HepG2 (cell line): ENCODE measurements around the gene MYD88. TPM values are rescaled to one million over a fixed set of nuclear protein-coding genes. Genes with fewer than 3 reads are reported as not detected.
A peak's percentile ranks its signal among the peaks of the same experiment; 100 is the strongest.

Experiments used
- ARID2 ChIP-seq: sonication (generic); formaldehyde crosslinking; IDR thresholded peaks from 2 replicates; pipeline ENCODE4 v1.8.1; 2022; ENCODE audit warnings: mild to moderate bottlenecking, missing genetic modification reagents, borderline replicate concordance
- ARNT ChIP-seq: fragments of 450-650 bp; IDR thresholded peaks from 2 replicates; pipeline ENCODE4 v1.6.1; 2017
- DMAP1 ChIP-seq: IDR thresholded peaks from 2 replicates; pipeline ENCODE4 v1.6.1; 2016
- GATAD2A ChIP-seq: IDR thresholded peaks from 2 replicates; pipeline ENCODE4 v1.6.1; 2016
- KAT7 ChIP-seq: IDR thresholded peaks from 2 replicates; pipeline ENCODE4 v1.6.1; 2018; ENCODE audit warnings: borderline replicate concordance, missing compliant biosample characterization
- KAT8 ChIP-seq: IDR thresholded peaks from 2 replicates; pipeline ENCODE4 v1.6.1; 2016; ENCODE audit warnings: missing genetic modification reagents, missing compliant biosample characterization
- KLF12 ChIP-seq: sonication (generic); formaldehyde crosslinking; IDR thresholded peaks from 2 replicates; pipeline ENCODE4 v1.4.0; 2020; ENCODE audit warnings: missing genetic modification reagents, borderline replicate concordance
- KLF13 ChIP-seq: sonication (generic); formaldehyde crosslinking; IDR thresholded peaks from 2 replicates; pipeline ENCODE4 v1.4.0; 2020; ENCODE audit warnings: mild to moderate bottlenecking, missing genetic modification reagents
- MTA1 ChIP-seq: sonication (generic); formaldehyde crosslinking; IDR thresholded peaks from 2 replicates; pipeline ENCODE4 v1.4.0; 2020; ENCODE audit warnings: missing genetic modification reagents, mild to moderate bottlenecking, borderline replicate concordance
- PHF8 ChIP-seq: sonication (generic); formaldehyde crosslinking; IDR thresholded peaks from 2 replicates; pipeline ENCODE4 v1.5.0; 2020; ENCODE audit warnings: missing genetic modification reagents
- RBFOX2 ChIP-seq: fragments of 200-400 bp; formaldehyde crosslinking; IDR thresholded peaks from 2 replicates; pipeline ENCODE4 v1.6.1; 2017; ENCODE audit warnings: low read depth, mild to moderate bottlenecking, low read length
- SMYD3 ChIP-seq: sonication (generic); formaldehyde crosslinking; IDR thresholded peaks from 2 replicates; pipeline ENCODE4 v1.8.1; 2023; ENCODE audit warnings: mild to moderate bottlenecking, missing genetic modification reagents
- SRY ChIP-seq: sonication (generic); formaldehyde crosslinking; IDR thresholded peaks from 2 replicates; pipeline ENCODE4 v1.8.0; 2022; ENCODE audit warnings: mild to moderate bottlenecking, missing genetic modification reagents
- ZBTB7A ChIP-seq: sonication (generic); formaldehyde crosslinking; IDR thresholded peaks from 2 replicates; pipeline ENCODE4 v1.8.0; 2022; ENCODE audit warnings: mild to moderate bottlenecking, missing genetic modification reagents
- ZNF230 ChIP-seq: sonication (generic); formaldehyde crosslinking; IDR thresholded peaks from 2 replicates; pipeline ENCODE4 v1.4.0; 2020; ENCODE audit warnings: mild to moderate bottlenecking, missing genetic modification reagents
- ZNF235 ChIP-seq: sonication (generic); formaldehyde crosslinking; IDR thresholded peaks from 2 replicates; pipeline ENCODE4 v1.8.1; 2023; ENCODE audit warnings: mild to moderate bottlenecking, missing genetic modification reagents, borderline replicate concordance
- ZNF569 ChIP-seq: sonication (generic); formaldehyde crosslinking; IDR thresholded peaks from 2 replicates; pipeline ENCODE4 v1.5.0; 2020; ENCODE audit warnings: mild to moderate bottlenecking, missing genetic modification reagents, moderate library complexity, borderline replicate concordance
- ZNF615 ChIP-seq: sonication (generic); formaldehyde crosslinking; IDR thresholded peaks from 2 replicates; pipeline ENCODE4 v1.5.0; 2020; ENCODE audit warnings: mild to moderate bottlenecking, missing genetic modification reagents, borderline replicate concordance
- ZNF619 ChIP-seq: sonication (generic); formaldehyde crosslinking; IDR thresholded peaks from 2 replicates; pipeline ENCODE4 v1.4.0; 2020; ENCODE audit warnings: mild to moderate bottlenecking, missing genetic modification reagents
- ZNF749 ChIP-seq: sonication (generic); formaldehyde crosslinking; IDR thresholded peaks from 2 replicates; pipeline ENCODE4 v1.8.0; 2022; ENCODE audit warnings: mild to moderate bottlenecking, missing genetic modification reagents, moderate library complexity, borderline replicate concordance
- ZSCAN31 ChIP-seq: sonication (generic); formaldehyde crosslinking; IDR thresholded peaks from 2 replicates; pipeline ENCODE4 v1.5.0; 2020; ENCODE audit warnings: low read depth, mild to moderate bottlenecking, missing genetic modification reagents
- polyA plus RNA-seq, 8 experiments: library from polyadenylated mRNA; depleted of rRNA in 3 of 8; stranded (reverse) in 7 of 8; unstranded in 1 of 8; fragments of >200 nt; fragmentation: Illumina TruSeq in 4 of 8; extraction: Trizol in 4 of 8; gene quantifications; 2 replicates each; pipeline versions ENCODE4 v1.2.1 to v1.2.3, GENCODE V29; 2011 to 2016; ENCODE audit warnings: low read depth in 4 of 8, missing spikeins in 1 of 8, mixed read lengths in 1 of 8; ENCODE audit not compliant: insufficient read depth in 1 of 8
- total RNA-seq, 5 experiments: library from RNA; depleted of rRNA; stranded (reverse); fragments of >200 nt; fragmentation: Illumina TruSeq; extraction: Trizol; gene quantifications; 2 replicates each; pipeline ENCODE4 v1.2.3, GENCODE V29; 2016; ENCODE audit warnings: low read depth in 1 of 5
- TF ChIP-seq, protein P1 (sequence below): sonication (generic); formaldehyde crosslinking; IDR thresholded peaks from 2 replicates; pipeline ENCODE4 v1.8.0; 2022; ENCODE audit warnings: mild to moderate bottlenecking, missing genetic modification reagents
- TF ChIP-seq, protein P2 (sequence below): sonication (generic); formaldehyde crosslinking; conservative IDR thresholded peaks from 2 replicates; pipeline ENCODE4 v1.8.0; 2022; ENCODE audit warnings: mild to moderate bottlenecking, moderate library complexity, missing genetic modification reagents
- TF ChIP-seq, protein P3 (sequence below): sonication (generic); formaldehyde crosslinking; IDR thresholded peaks from 2 replicates; pipeline ENCODE4 v1.4.0; 2020; ENCODE audit warnings: mild to moderate bottlenecking, missing genetic modification reagents
- TF ChIP-seq, protein P4 (sequence below): conservative IDR thresholded peaks from 2 replicates; pipeline ENCODE4 v1.6.1; 2018; ENCODE audit warnings: missing genetic modification reagents

The MYD88 gene
- total and polyA plus RNA-seq, 2 of the 13 experiments (the other 11 are each of a cell fraction or from before 2014, with no cell fraction given): 7.6 to 32.7 TPM

DNA sequence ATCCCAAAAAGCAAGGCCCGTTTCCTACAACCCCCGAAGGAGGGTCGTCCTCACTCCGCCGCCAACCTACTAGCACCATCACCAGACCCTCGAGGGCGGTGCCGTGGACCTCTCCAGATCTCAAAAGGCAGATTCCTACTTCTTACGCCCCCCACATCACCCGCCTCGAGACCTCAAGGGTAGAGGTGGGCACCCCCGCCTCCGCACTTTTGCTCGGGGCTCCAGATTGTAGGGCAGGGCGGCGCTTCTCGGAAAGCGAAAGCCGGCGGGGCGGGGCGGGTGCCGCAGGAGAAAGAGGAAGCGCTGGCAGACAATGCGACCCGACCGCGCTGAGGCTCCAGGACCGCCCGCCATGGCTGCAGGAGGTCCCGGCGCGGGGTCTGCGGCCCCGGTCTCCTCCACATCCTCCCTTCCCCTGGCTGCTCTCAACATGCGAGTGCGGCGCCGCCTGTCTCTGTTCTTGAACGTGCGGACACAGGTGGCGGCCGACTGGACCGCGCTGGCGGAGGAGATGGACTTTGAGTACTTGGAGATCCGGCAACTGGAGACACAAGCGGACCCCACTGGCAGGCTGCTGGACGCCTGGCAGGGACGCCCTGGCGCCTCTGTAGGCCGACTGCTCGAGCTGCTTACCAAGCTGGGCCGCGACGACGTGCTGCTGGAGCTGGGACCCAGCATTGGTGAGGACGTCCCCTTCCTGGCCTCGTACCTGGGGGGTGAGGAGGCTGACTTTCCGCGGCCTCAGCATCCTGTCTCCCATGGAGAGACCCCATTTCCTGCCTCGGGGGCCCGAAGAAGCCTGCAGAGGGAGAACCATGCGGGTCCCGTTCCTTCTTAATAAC, at the start of gene MYD88 (continued):
- TF ChIP-seq, protein P1, sequence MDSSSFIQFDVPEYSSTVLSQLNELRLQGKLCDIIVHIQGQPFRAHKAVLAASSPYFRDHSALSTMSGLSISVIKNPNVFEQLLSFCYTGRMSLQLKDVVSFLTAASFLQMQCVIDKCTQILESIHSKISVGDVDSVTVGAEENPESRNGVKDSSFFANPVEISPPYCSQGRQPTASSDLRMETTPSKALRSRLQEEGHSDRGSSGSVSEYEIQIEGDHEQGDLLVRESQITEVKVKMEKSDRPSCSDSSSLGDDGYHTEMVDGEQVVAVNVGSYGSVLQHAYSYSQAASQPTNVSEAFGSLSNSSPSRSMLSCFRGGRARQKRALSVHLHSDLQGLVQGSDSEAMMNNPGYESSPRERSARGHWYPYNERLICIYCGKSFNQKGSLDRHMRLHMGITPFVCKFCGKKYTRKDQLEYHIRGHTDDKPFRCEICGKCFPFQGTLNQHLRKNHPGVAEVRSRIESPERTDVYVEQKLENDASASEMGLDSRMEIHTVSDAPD: no peak
- TF ChIP-seq ZNF749 (CRISPR knock-in tag): peak; percentile 31; the same call in 1 of the 2 replicates
- peak; percentile 94 for TF ChIP-seq RBFOX2
- TF ChIP-seq KAT8 (CRISPR knock-in tag): peak; percentile 71
- no peak for TF ChIP-seq ZNF619 (CRISPR knock-in tag)
- TF ChIP-seq, protein P2, sequence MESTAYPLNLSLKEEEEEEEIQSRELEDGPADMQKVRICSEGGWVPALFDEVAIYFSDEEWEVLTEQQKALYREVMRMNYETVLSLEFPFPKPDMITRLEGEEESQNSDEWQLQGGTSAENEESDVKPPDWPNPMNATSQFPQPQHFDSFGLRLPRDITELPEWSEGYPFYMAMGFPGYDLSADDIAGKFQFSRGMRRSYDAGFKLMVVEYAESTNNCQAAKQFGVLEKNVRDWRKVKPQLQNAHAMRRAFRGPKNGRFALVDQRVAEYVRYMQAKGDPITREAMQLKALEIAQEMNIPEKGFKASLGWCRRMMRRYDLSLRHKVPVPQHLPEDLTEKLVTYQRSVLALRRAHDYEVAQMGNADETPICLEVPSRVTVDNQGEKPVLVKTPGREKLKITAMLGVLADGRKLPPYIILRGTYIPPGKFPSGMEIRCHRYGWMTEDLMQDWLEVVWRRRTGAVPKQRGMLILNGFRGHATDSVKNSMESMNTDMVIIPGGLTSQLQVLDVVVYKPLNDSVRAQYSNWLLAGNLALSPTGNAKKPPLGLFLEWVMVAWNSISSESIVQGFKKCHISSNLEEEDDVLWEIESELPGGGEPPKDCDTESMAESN: peak; percentile 63; the same call in 1 of the 2 replicates
- no peak for TF ChIP-seq SMYD3 (CRISPR knock-in tag)
- peak; percentile 72; the same call in 1 of the 2 replicates for TF ChIP-seq MTA1 (CRISPR knock-in tag)
- peak; percentile 81 for TF ChIP-seq SRY (CRISPR knock-in tag)
- TF ChIP-seq KLF12 (CRISPR knock-in tag): 0 out of 2 replicates have a peak, but pooled peaks have one; percentile 41
- TF ChIP-seq, protein P3, sequence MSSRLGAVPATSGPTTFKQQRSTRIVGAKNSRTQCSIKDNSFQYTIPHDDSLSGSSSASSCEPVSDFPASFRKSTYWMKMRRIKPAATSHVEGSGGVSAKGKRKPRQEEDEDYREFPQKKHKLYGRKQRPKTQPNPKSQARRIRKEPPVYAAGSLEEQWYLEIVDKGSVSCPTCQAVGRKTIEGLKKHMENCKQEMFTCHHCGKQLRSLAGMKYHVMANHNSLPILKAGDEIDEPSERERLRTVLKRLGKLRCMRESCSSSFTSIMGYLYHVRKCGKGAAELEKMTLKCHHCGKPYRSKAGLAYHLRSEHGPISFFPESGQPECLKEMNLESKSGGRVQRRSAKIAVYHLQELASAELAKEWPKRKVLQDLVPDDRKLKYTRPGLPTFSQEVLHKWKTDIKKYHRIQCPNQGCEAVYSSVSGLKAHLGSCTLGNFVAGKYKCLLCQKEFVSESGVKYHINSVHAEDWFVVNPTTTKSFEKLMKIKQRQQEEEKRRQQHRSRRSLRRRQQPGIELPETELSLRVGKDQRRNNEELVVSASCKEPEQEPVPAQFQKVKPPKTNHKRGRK (CRISPR knock-in tag): 0 out of 2 replicates have a peak, but pooled peaks have one; percentile 38
- TF ChIP-seq ZNF569 (CRISPR knock-in tag): no peak
- TF ChIP-seq, protein P4, sequence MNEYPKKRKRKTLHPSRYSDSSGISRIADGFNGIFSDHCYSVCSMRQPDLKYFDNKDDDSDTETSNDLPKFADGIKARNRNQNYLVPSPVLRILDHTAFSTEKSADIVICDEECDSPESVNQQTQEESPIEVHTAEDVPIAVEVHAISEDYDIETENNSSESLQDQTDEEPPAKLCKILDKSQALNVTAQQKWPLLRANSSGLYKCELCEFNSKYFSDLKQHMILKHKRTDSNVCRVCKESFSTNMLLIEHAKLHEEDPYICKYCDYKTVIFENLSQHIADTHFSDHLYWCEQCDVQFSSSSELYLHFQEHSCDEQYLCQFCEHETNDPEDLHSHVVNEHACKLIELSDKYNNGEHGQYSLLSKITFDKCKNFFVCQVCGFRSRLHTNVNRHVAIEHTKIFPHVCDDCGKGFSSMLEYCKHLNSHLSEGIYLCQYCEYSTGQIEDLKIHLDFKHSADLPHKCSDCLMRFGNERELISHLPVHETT: no peak
- TF ChIP-seq PHF8 (CRISPR knock-in tag): peak; percentile 93
- no peak for TF ChIP-seq KLF13 (CRISPR knock-in tag)
- TF ChIP-seq ARID2: no peak
- TF ChIP-seq ZSCAN31 (CRISPR knock-in tag): 0 out of 2 replicates have a peak, but pooled peaks have one; percentile 18
- no peak for TF ChIP-seq ARNT
- TF ChIP-seq ZBTB7A: peak; percentile 60; the same call in 1 of the 2 replicates
- peak; percentile 76; the same call in 1 of the 2 replicates for TF ChIP-seq DMAP1 (CRISPR knock-in tag)
- peak; percentile 34; the same call in 1 of the 2 replicates for TF ChIP-seq GATAD2A (CRISPR knock-in tag)
- no peak for TF ChIP-seq ZNF235 (CRISPR knock-in tag)
- TF ChIP-seq ZNF615: peak; percentile 21; the same call in 1 of the 2 replicates
- TF ChIP-seq ZNF230 (CRISPR knock-in tag): 0 out of 2 replicates have a peak, but pooled peaks have one; percentile 7
- TF ChIP-seq KAT7: peak; percentile 83; the same call in 1 of the 2 replicates
